Osteoblast (primary cell): ENCODE data around the gene SCN7A. TPM values are rescaled to one million over a fixed set of nuclear protein-coding genes. Genes with fewer than 3 reads are reported as not detected.

Source experiments
- DNase-seq: peaks from one replicate; pipeline ENCODE4 v3.0.0; 2011; ENCODE audit warnings: low spot score, mixed read lengths; ENCODE audit not compliant: insufficient read length; ENCODE audit errors: missing footprints
- H2AFZ ChIP-seq: 2 replicates; pipeline ENCODE4 v1.6.0; 2011; ENCODE audit warnings: mild to moderate bottlenecking, low read length
- H3K27ac ChIP-seq: 2 replicates; pipeline ENCODE4 v1.5.1; 2011; ENCODE audit warnings: mild to moderate bottlenecking, low read depth, low read length, moderate library complexity
- H3K27me3 ChIP-seq: 2 replicates; pipeline ENCODE4 v1.6.0; 2012; ENCODE audit warnings: mild to moderate bottlenecking, control low read depth, inconsistent platforms, low read length, moderate library complexity; ENCODE audit not compliant: insufficient read depth
- H3K36me3 ChIP-seq: 2 replicates; pipeline ENCODE4 v1.5.1; 2011; ENCODE audit warnings: mild to moderate bottlenecking, low read length, control low read depth, moderate library complexity; ENCODE audit not compliant: insufficient read depth
- H3K4me1 ChIP-seq: 2 replicates; pipeline ENCODE4 v1.5.1; 2011; ENCODE audit warnings: mild to moderate bottlenecking, low read length, control low read depth, moderate library complexity; ENCODE audit not compliant: insufficient read depth
- H3K4me2 ChIP-seq: 2 replicates; pipeline ENCODE4 v1.6.0; 2011; ENCODE audit warnings: mild to moderate bottlenecking, low read length; ENCODE audit not compliant: insufficient read depth
- H3K4me3 ChIP-seq: fragments of 200-600 bp; sonication (generic); 3 replicates; pipeline ENCODE4 v1.5.1; 2012; ENCODE audit warnings: mild to moderate bottlenecking, low read length, inconsistent platforms; ENCODE audit not compliant: insufficient read depth
- H3K79me2 ChIP-seq: 2 replicates; pipeline ENCODE4 v1.6.0; 2012; ENCODE audit warnings: mild to moderate bottlenecking, low read length, control low read depth, inconsistent platforms; ENCODE audit not compliant: insufficient read depth
- H3K9me3 ChIP-seq: 2 replicates; pipeline ENCODE4 v1.5.1; 2011; ENCODE audit warnings: low read depth, low read length, control low read depth
- H4K20me1 ChIP-seq: 2 replicates; pipeline ENCODE4 v1.6.0; 2012; ENCODE audit warnings: mild to moderate bottlenecking, low read length, control low read depth; ENCODE audit not compliant: insufficient read depth
- CTCF ChIP-seq: IDR thresholded peaks from 2 replicates; pipeline ENCODE4 v1.5.1; 2011; ENCODE audit warnings: mild to moderate bottlenecking, low read depth, low read length, moderate library complexity; ENCODE audit errors: extremely low read depth
- total RNA-seq: library from RNA; depleted of rRNA; stranded (reverse); fragments of >200 nt; gene quantifications from 2 replicates; pipeline ENCODE4 v1.2.3, GENCODE V29; 2012

SCN7A gene
- total RNA-seq, 1 donor, result not detected

- Histone ChIP-seq H3K4me2 (no peak overlapping the region), H3K4me3 (no peak overlapping the region), H3K4me1 (no peaks in the 10 kb centered on the region), H3K9me3 (no peaks in the 10 kb centered on the region), H3K79me2 (no peaks in the 10 kb centered on the region), H3K27ac (no peak overlapping the region), H3K36me3 (no peaks in the 10 kb centered on the region), H2AFZ (no peak overlapping the region), H3K27me3 (no peaks in the 10 kb centered on the region), H4K20me1 (no peaks in the 10 kb centered on the region)
- DNase-seq, result no peak
- no peak for TF ChIP-seq CTCF
These were observed 101.0 kb downstream of the SCN7A start for GRCh38 chr2:166393008-166393407.

GRCh38 chr2:166388481-166389070 is 105.5 kb downstream of the SCN7A start:
- H3K36me3 ChIP-seq, result no peaks in the 10 kb centered on the region
- no peaks in the 10 kb centered on the region for H4K20me1 ChIP-seq
- peak overlapping the region; percentile 43 for H2AFZ ChIP-seq
- no peak for TF ChIP-seq CTCF
- no peaks in the 10 kb centered on the region for H3K27me3 ChIP-seq
- no peak overlapping the region for H3K4me2 ChIP-seq
- H3K79me2 ChIP-seq, result no peaks in the 10 kb centered on the region
- DNase-seq, result no peak
- H3K4me3 ChIP-seq, result no peak overlapping the region
- H3K27ac ChIP-seq, result no peak overlapping the region
- H3K4me1 ChIP-seq, result no peaks in the 10 kb centered on the region
- H3K9me3 ChIP-seq, result no peaks in the 10 kb centered on the region

GRCh38 chr2:166385313-166385712 is 108.7 kb downstream of the SCN7A start:
- Histone ChIP-seq H3K79me2 (no peaks in the 10 kb centered on the region), H3K36me3 (no peaks in the 10 kb centered on the region), H3K27me3 (peaks cover 4% of the 10 kb centered on the region), H3K27ac (no peak overlapping the region), H4K20me1 (no peaks in the 10 kb centered on the region), H3K4me1 (no peaks in the 10 kb centered on the region), H2AFZ (peak overlapping the region; percentile 23), H3K4me2 (no peak overlapping the region), H3K4me3 (no peak overlapping the region), H3K9me3 (no peaks in the 10 kb centered on the region)
- TF ChIP-seq CTCF, result no peak
- no peak for DNase-seq

- H2AFZ ChIP-seq, result no peak overlapping the region
- DNase-seq, result no peak
- H4K20me1 ChIP-seq, result no peaks in the 10 kb centered on the region
- H3K9me3 ChIP-seq, result no peaks in the 10 kb centered on the region
- peak; percentile 51 for TF ChIP-seq CTCF
- no peaks in the 10 kb centered on the region for H3K4me1 ChIP-seq
- no peaks in the 10 kb centered on the region for H3K79me2 ChIP-seq
- H3K27ac ChIP-seq, result no peak overlapping the region
- peaks cover 4% of the 10 kb centered on the region for H3K27me3 ChIP-seq
- H3K36me3 ChIP-seq, result no peaks in the 10 kb centered on the region
- H3K4me2 ChIP-seq, result peak overlapping the region; percentile 24
- no peak overlapping the region for H3K4me3 ChIP-seq
These were observed 109.3 kb downstream of the SCN7A start for GRCh38 chr2:166384774-166385173.
